Measurements from ENCODE around the gene RXFP1.

The RXFP1 gene

DNA sequence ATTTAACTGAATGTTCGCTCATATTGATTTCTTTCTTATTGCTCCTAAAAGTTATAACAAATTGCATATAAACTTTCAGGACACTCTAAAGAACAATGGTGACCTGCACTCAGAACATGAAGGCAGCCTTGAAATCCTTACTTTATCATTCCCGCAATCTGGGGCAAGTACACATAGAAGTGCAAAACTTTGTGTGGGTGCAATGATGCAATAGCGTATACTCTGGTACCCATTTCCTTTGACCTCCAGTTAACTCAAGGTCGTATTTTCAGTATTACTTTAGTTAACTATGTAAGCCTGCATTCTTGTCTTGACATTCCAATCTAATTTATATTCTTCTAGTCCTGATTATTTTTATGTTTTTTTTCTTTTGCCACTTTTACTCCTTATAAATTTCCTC lies 85.3 kb downstream of the RXFP1 start:
- H3K36me3 Mint-ChIP-seq (ENCODE audit: low read depth): no peaks in the 10 kb centered on the region
- H3K27me3 Mint-ChIP-seq: no peaks in the 10 kb centered on the region

DNA sequence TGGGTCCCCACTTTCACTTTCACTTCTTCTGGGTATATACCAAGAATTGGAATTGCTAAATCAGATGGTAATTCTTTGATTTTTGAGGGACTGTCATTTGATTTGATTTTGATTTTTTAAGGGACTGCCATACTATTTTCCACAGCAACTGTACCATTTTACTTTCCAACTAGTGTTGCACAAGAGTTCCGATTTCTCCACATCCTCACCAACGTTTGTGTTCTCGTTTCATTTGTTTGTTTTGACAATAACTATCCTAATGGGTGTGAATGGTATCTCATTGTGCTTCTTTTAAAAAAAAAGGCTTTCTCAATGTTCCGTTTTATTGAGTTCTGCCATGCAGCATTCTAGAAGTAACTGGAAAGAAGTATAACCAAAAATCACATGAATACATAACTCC lies 87.4 kb downstream of the RXFP1 start:
- H3K36me3 Mint-ChIP-seq (ENCODE audit: low read depth): no peaks in the 10 kb centered on the region
- intact Hi-C loops (cut with micrococcal nuclease): no loop called here
- H3K9me3 Mint-ChIP-seq: no peaks in the 10 kb centered on the region
- peaks cover 26% of the 10 kb centered on the region for H3K4me1 Mint-ChIP-seq (ENCODE audit: low read depth)
- H3K4me3 Mint-ChIP-seq: no peak overlapping the region
- H3K27ac Mint-ChIP-seq: peak overlapping the region; percentile 48
- H3K27me3 Mint-ChIP-seq: no peaks in the 10 kb centered on the region

More for the DNA sequence above, 85.3 kb downstream of the RXFP1 start:
- H3K27ac Mint-ChIP-seq: no peak overlapping the region
- H3K4me3 Mint-ChIP-seq: no peak overlapping the region
- intact Hi-C loops (cut with micrococcal nuclease): no loop called here
- no peaks in the 10 kb centered on the region for H3K9me3 Mint-ChIP-seq
- H3K4me1 Mint-ChIP-seq (ENCODE audit: low read depth): peaks cover 26% of the 10 kb centered on the region

DNA sequence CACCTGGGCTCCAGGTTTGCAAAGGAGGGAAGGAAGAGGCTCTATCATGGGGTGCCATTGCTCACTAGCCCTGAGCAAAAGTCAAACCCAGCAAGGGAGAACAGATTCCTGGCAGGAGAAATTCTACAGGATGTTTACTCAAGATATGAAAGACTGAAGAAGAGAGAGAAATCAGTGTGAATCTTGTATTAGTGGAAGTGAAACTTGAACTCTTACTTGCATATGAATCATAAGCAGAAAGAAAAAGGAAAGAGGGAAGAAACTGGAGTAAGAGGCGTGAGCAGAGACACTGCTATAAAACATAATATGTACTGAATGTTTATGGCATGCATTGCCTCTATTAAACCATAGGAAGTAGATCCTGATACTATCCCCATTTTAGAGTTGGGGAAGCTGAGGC lies 89.1 kb downstream of the RXFP1 start:
- Mint-ChIP-seq H3K4me3 (no peak overlapping the region), H3K4me1 (ENCODE audit: low read depth) (peaks cover 31% of the 10 kb centered on the region), H3K36me3 (ENCODE audit: low read depth) (no peaks in the 10 kb centered on the region), H3K9me3 (no peaks in the 10 kb centered on the region), H3K27ac (no peak overlapping the region), H3K27me3 (no peaks in the 10 kb centered on the region)
- intact Hi-C loops (cut with micrococcal nuclease): no loop called here

DNA sequence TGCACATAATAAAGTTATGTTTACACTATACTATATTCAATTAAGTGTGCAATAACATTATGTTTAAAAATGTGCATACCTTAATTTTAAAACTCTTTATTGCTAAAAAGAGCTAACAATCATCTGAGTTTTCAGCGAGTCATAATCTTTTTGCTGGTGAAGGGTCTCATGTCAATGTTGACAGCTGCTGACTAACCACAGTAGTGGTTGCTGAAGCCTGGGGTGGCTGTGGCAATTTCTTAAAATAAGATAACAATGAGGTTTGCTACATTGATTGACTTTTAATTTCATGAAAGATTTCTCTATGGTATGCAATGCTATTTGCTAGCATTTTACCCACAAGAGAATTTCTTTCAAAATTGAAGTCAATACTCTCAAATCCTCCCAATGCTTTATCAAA lies 91.4 kb downstream of the RXFP1 start:
- H3K27me3 Mint-ChIP-seq: no peaks in the 10 kb centered on the region
- peaks cover 31% of the 10 kb centered on the region for H3K4me1 Mint-ChIP-seq (ENCODE audit: low read depth)
- H3K4me3 Mint-ChIP-seq: no peak overlapping the region
- intact Hi-C loops (cut with micrococcal nuclease): no loop called here
- no peaks in the 10 kb centered on the region for H3K9me3 Mint-ChIP-seq
- H3K27ac Mint-ChIP-seq: no peak overlapping the region
- no peaks in the 10 kb centered on the region for H3K36me3 Mint-ChIP-seq (ENCODE audit: low read depth)

DNA sequence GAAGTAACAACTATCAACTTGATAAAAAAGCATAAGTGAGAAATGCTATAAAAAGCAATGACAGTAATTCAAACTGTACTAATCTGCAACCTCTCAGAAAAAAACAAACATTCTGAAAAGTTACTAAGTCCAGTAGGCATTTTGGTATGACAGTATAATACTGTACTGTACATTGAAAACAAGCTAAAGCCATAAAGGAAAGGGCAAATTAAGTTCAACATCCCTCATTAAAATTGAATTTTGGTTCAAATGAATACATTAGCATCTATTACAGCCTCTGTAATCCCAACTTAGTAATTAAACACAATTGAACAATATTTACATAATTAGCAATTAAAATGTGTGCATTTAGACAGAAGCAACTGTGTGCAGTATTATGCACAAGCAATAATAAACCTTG lies 96.3 kb downstream of the RXFP1 start:
- no peaks in the 10 kb centered on the region for H3K36me3 Mint-ChIP-seq (ENCODE audit: low read depth)
- no peak overlapping the region for H3K4me3 Mint-ChIP-seq
- no peak overlapping the region for H3K27ac Mint-ChIP-seq
- intact Hi-C loops (cut with micrococcal nuclease): no loop called here
- peaks cover 5% of the 10 kb centered on the region for H3K4me1 Mint-ChIP-seq (ENCODE audit: low read depth)
- no peaks in the 10 kb centered on the region for H3K9me3 Mint-ChIP-seq
- H3K27me3 Mint-ChIP-seq: no peaks in the 10 kb centered on the region

DNA sequence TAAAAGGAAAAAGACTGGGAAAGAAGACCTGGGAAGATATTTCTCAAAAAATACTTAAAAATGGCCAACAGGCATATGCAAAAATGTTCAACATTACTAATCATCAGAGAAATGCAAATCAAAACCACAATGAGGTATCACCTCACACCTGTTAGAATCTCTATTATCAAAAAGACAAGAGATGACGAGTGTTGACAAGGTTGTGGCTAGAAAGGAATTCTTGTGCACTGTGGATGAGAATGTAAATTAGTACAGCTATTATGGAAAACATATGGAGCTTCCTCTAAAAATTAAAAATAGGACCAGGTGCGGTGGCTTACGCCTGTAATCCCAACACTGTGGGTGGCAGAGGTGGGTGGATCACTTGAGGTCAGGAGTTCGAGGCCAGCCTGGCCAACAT lies 100.0 kb downstream of the RXFP1 start:
- Mint-ChIP-seq H3K4me1 (ENCODE audit: low read depth) (no peaks in the 10 kb centered on the region), H3K36me3 (ENCODE audit: low read depth) (no peaks in the 10 kb centered on the region), H3K4me3 (no peak overlapping the region), H3K9me3 (no peaks in the 10 kb centered on the region), H3K27ac (no peak overlapping the region), H3K27me3 (no peaks in the 10 kb centered on the region)
- intact Hi-C loops (cut with micrococcal nuclease): loop anchor here (10.0 kb wide), 1 partner anchor 207 kb away; no protein-coding TSS in a partner anchor

DNA sequence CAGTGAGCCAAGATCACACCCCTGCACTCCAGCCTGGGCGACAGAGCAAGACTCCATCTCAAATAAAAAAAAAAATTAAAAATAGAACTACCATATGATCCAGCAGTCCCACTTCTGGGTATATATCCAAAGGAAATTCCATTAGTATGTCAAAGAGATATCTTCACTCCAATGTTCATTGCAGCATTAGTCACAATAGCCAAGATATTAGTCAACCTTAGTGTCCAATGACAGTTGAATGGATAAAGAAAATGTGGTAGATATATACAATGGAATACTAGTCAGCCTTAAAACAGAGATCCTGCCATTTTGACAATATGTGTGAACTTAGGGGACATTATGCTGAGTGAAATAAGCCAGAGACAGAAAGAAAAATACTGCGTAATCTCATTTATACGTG lies 100.6 kb downstream of the RXFP1 start:
- no peaks in the 10 kb centered on the region for H3K4me1 Mint-ChIP-seq (ENCODE audit: low read depth)
- H3K27me3 Mint-ChIP-seq: no peaks in the 10 kb centered on the region
- H3K4me3 Mint-ChIP-seq: no peak overlapping the region
- H3K36me3 Mint-ChIP-seq (ENCODE audit: low read depth): no peaks in the 10 kb centered on the region
- intact Hi-C loops (cut with micrococcal nuclease): loop anchor here (10.0 kb wide), 1 partner anchor 207 kb away; no protein-coding TSS in a partner anchor
- H3K27ac Mint-ChIP-seq: no peak overlapping the region
- H3K9me3 Mint-ChIP-seq: no peaks in the 10 kb centered on the region

DNA sequence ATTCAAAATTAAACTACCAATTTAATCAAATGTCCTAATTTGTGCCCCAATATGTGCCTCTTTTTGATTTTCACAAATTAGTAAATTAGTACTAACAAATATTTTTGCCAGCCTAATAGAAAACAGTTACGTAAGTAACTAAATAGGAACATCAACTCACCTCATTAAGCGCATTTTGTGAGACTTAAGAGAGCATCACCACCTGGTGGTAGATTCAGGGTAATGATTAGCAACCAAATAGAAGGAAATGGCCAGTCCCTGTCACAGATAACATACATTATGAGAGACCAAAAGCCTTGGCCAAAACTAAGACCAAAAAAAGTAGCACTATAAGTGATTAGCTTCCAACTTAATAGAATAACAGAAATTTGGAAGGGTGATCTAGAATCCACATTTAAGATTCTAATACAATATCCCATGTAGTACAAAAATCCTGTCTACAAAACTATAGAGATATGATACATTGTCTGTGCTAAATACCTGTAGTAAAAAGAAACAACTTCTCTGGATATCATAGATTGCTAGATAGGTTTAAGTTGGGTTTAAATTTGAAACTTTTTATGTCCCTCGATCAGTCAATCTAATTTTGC lies 103.3 kb downstream of the RXFP1 start:
- no peaks in the 10 kb centered on the region for H3K36me3 Mint-ChIP-seq (ENCODE audit: low read depth)
- H3K4me1 Mint-ChIP-seq (ENCODE audit: low read depth): no peaks in the 10 kb centered on the region
- H3K4me3 Mint-ChIP-seq: no peak overlapping the region
- no peak overlapping the region for H3K27ac Mint-ChIP-seq
- intact Hi-C loops (cut with micrococcal nuclease): loop anchor here (1.0 to 10.0 kb wide), 5 partner anchors 129 to 633 kb away; no protein-coding TSS in a partner anchor
- no peaks in the 10 kb centered on the region for H3K9me3 Mint-ChIP-seq
- H3K27me3 Mint-ChIP-seq: no peaks in the 10 kb centered on the region

DNA sequence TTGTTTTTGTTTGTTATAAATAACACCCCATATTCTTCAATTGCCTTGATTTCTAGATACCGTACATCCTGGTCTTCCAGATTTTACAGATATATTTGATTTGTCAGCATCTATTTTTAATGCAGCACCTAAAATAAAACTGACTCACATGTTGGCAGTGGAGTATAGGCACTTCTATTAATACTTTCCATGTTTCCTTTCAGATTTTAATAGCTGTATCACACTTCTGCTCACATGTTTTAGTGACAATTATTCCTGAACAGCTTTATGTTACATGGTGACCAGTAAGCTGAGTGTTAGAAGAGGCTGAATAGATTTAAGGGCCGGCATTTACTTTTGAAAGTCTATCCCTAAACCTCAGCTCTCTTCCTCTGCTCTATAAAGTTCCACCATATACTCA lies 103.9 kb downstream of the RXFP1 start:
- Mint-ChIP-seq H3K4me3 (no peak overlapping the region), H3K27ac (no peak overlapping the region), H3K4me1 (ENCODE audit: low read depth) (no peaks in the 10 kb centered on the region), H3K27me3 (no peaks in the 10 kb centered on the region), H3K36me3 (ENCODE audit: low read depth) (no peaks in the 10 kb centered on the region), H3K9me3 (no peaks in the 10 kb centered on the region)
- intact Hi-C loops (cut with micrococcal nuclease): loop anchor here (1.0 to 10.0 kb wide), 5 partner anchors 129 to 633 kb away; no protein-coding TSS in a partner anchor

DNA sequence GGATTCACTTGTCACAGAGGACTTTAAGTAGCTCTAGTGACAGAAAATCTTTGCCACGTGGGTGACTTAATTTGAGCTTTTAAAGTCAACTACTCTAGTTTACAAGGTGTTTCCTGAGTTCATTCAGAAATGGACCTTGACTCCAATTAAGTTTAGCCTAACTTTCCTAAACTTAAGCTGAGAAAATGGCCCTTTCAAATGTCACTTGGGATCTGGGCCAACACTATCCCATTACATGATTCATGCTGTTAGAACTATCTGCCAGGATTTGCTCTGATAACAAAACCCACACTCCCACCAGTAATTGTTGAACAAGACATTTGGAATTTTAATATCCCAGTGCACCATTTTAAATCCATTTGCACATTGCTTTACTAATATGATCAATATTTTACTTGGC lies 109.2 kb downstream of the RXFP1 start:
- no peaks in the 10 kb centered on the region for H3K9me3 Mint-ChIP-seq
- no peaks in the 10 kb centered on the region for H3K27me3 Mint-ChIP-seq
- no peak overlapping the region for H3K4me3 Mint-ChIP-seq
- peaks cover 5% of the 10 kb centered on the region for H3K4me1 Mint-ChIP-seq (ENCODE audit: low read depth)
- intact Hi-C loops (cut with micrococcal nuclease): no loop called here
- H3K36me3 Mint-ChIP-seq (ENCODE audit: low read depth): no peaks in the 10 kb centered on the region
- H3K27ac Mint-ChIP-seq: no peak overlapping the region

DNA sequence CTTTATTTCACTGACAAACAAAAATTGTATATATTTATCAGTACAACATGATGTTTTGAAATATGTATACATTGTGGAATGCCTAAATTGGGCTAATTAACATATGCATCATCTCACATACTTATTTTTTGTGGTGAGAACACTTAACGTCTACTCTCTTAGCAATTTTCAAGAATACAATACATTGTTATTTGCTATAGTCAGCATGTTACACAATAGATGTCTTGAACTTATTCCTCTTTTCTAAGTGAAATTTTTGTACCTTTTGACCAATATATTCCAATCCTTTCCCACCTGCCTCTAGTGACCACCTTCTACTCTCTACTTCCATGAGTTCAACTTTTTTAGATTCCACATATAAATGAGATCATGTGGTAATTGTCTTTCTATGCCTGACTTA lies 114.9 kb downstream of the RXFP1 start:
- H3K27ac Mint-ChIP-seq: no peak overlapping the region
- intact Hi-C loops (cut with micrococcal nuclease): no loop called here

DNA sequence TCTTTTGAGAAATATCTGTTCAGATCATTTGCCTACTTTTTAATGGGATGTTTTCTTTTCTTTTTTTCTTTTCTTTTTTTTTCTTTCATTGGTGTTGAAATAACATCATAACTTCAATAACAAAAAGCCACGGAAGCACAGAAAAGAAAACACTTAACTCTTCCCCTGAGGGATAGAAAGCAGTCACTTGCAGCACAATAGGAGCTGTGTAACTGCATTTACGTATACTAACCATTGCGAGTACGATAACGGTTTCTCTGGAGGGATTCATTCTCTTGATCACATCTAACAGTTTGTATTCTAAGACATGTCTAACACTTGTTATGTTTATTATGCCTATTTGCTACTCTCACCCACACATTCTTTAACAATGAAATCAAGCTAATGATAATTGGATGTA lies 122.7 kb downstream of the RXFP1 start:
- Mint-ChIP-seq H3K9me3 (peaks cover 8% of the 10 kb centered on the region), H3K4me3 (no peak overlapping the region), H3K36me3 (ENCODE audit: low read depth) (no peaks in the 10 kb centered on the region), H3K27me3 (no peaks in the 10 kb centered on the region), H3K4me1 (ENCODE audit: low read depth) (no peaks in the 10 kb centered on the region), H3K27ac (no peak overlapping the region)
- intact Hi-C loops (cut with micrococcal nuclease): no loop called here

More for the DNA sequence above, 114.9 kb downstream of the RXFP1 start:
- H3K4me1 Mint-ChIP-seq (ENCODE audit: low read depth): peaks cover 5% of the 10 kb centered on the region
- H3K4me3 Mint-ChIP-seq: no peak overlapping the region
- no peaks in the 10 kb centered on the region for H3K9me3 Mint-ChIP-seq
- no peaks in the 10 kb centered on the region for H3K27me3 Mint-ChIP-seq
- no peaks in the 10 kb centered on the region for H3K36me3 Mint-ChIP-seq (ENCODE audit: low read depth)

DNA sequence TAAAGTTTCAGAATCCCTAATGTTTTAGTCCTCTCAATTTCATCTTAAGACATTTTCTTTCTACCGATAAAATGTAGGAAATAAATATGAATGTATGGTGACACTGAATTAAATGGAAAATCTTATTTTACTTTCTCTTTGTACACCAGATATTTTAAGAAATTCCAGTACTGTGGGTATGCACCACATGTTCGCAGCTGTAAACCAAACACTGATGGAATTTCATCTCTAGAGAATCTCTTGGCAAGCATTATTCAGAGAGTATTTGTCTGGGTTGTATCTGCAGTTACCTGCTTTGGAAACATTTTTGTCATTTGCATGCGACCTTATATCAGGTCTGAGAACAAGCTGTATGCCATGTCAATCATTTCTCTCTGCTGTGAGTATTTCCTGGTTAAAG lies 123.1 kb downstream of the RXFP1 start:
- H3K4me1 Mint-ChIP-seq (ENCODE audit: low read depth): no peaks in the 10 kb centered on the region
- H3K36me3 Mint-ChIP-seq (ENCODE audit: low read depth): no peaks in the 10 kb centered on the region
- H3K4me3 Mint-ChIP-seq: no peak overlapping the region
- intact Hi-C loops (cut with micrococcal nuclease): no loop called here
- H3K27ac Mint-ChIP-seq: no peak overlapping the region
- H3K27me3 Mint-ChIP-seq: no peaks in the 10 kb centered on the region
- H3K9me3 Mint-ChIP-seq: peaks cover 8% of the 10 kb centered on the region

DNA sequence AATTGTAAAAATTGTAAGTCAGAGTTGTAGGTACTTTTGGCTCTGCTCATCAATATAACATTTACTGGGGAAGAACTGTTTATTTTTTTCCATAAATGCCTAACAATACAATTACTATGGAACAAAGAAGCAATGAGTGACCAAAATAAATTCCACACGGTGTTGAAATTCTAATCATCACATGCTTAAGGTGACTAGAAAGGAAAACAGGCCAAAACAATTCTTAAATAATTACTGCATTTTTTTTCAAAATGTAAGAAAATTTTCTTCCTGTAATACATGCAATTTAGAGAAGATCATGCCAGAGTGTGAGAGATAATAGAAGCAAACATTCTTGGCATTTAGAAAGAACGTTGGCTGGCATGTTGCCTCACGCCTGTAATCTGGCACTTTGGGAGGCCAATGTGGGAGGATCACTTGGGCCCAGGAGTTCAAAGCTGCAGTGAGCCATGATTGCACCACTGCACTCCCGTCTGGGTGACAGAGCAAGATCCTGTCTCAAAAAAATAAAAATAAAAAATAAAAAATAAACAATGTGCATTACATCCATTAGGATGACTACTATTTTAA lies 127.5 kb downstream of the RXFP1 start:
- Mint-ChIP-seq H3K9me3 (no peaks in the 10 kb centered on the region), H3K27me3 (no peaks in the 10 kb centered on the region), H3K27ac (no peak overlapping the region), H3K4me3 (no peak overlapping the region), H3K4me1 (ENCODE audit: low read depth) (peaks cover 5% of the 10 kb centered on the region), H3K36me3 (ENCODE audit: low read depth) (no peaks in the 10 kb centered on the region)
- intact Hi-C loops (cut with micrococcal nuclease): no loop called here

DNA sequence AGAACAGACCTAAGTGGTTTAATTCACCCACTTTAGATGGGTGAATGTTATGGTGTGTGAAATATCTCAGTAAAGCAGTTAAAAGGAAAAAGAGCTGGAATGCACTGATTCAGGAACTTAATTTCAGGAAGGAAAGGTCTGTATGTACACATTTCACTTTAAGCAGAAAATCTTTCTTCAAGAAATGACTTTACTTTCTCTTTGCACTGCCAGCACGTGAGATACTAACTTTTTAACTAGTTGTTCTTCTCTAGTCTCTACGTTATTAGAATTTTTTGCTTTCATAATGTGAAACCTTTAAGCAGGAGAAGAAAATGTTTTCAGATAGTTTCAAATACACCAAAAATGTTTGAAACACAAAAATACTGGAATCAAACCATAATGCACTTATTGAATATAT lies 131.2 kb downstream of the RXFP1 start:
- no peaks in the 10 kb centered on the region for H3K27me3 Mint-ChIP-seq
- no peaks in the 10 kb centered on the region for H3K9me3 Mint-ChIP-seq
- intact Hi-C loops (cut with micrococcal nuclease): no loop called here
- H3K27ac Mint-ChIP-seq: peak overlapping the region; percentile 30
- H3K4me3 Mint-ChIP-seq: peak overlapping the region; percentile 17
- peaks cover 5% of the 10 kb centered on the region for H3K4me1 Mint-ChIP-seq (ENCODE audit: low read depth)
- H3K36me3 Mint-ChIP-seq (ENCODE audit: low read depth): no peaks in the 10 kb centered on the region

Data from dendritic cell treated with granulocyte-macrophage colony-stimulating factor and Interleukin-4, amounts not matched to agents 40 ng/mL and 50 ng/mL, for 4 days (primary cell).